ENCODE measurements around the gene CUX1. TPM values are rescaled to one million over a fixed set of nuclear protein-coding genes. Genes with fewer than 3 reads are reported as not detected.

Gene CUX1
- total RNA-seq, 3 donors from 2014 or later: 85.2 to 167 (median 120) TPM

DNA sequence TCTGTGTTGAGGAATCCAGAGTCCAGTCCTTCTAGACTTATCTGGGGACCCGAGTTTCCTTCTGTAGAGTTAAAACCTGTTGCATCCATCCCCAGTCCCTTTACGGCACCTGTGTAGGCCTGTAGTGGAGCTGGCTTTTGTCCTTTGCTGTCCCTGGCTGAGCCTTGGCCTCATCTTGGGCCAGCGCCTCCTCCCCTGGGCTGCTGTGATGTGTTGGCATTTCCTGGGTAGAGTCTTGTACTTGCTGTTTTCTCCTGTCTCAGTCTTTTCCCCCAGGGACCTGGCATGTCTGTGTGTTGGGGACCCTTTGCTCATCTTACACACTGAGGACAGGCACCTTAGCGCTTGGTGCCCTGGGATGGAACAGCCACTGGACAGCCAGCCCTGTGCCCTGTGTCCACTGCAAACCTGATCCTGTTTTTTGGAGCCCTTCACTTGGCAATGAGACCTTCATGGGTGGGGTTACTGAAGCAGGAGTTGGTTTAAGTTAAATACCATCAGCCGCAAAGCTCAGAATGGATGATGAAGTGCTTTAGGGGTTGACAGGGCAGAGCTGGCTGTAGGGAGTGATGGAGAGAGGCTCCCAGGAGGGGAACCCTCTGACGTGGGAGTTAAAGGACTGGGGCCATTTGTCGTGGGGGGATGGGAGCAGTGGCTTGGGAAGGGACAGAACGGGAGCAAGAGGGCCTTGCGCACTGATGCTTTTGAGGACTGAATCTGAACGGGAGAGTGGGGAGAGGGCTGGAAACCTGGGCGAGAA is 50.9 kb downstream of the CUX1 start:
- H3K4me3 ChIP-seq: no peak overlapping the region
- ATAC-seq (no peak), DNase-seq (no peak)
- H3K9me3 ChIP-seq: no peaks in the 10 kb centered on the region
- H3K36me3 ChIP-seq (ENCODE audit: low read depth): no peaks in the 10 kb centered on the region
- intact Hi-C loops (cut with DNase I, micrococcal nuclease): no loop called here
- peaks cover 16% of the 10 kb centered on the region for H3K4me1 ChIP-seq (ENCODE audit: low read depth)
- TF ChIP-seq, protein P1, sequence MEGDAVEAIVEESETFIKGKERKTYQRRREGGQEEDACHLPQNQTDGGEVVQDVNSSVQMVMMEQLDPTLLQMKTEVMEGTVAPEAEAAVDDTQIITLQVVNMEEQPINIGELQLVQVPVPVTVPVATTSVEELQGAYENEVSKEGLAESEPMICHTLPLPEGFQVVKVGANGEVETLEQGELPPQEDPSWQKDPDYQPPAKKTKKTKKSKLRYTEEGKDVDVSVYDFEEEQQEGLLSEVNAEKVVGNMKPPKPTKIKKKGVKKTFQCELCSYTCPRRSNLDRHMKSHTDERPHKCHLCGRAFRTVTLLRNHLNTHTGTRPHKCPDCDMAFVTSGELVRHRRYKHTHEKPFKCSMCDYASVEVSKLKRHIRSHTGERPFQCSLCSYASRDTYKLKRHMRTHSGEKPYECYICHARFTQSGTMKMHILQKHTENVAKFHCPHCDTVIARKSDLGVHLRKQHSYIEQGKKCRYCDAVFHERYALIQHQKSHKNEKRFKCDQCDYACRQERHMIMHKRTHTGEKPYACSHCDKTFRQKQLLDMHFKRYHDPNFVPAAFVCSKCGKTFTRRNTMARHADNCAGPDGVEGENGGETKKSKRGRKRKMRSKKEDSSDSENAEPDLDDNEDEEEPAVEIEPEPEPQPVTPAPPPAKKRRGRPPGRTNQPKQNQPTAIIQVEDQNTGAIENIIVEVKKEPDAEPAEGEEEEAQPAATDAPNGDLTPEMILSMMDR (IDR thresholded peaks at IDR 0.05): no peak

DNA sequence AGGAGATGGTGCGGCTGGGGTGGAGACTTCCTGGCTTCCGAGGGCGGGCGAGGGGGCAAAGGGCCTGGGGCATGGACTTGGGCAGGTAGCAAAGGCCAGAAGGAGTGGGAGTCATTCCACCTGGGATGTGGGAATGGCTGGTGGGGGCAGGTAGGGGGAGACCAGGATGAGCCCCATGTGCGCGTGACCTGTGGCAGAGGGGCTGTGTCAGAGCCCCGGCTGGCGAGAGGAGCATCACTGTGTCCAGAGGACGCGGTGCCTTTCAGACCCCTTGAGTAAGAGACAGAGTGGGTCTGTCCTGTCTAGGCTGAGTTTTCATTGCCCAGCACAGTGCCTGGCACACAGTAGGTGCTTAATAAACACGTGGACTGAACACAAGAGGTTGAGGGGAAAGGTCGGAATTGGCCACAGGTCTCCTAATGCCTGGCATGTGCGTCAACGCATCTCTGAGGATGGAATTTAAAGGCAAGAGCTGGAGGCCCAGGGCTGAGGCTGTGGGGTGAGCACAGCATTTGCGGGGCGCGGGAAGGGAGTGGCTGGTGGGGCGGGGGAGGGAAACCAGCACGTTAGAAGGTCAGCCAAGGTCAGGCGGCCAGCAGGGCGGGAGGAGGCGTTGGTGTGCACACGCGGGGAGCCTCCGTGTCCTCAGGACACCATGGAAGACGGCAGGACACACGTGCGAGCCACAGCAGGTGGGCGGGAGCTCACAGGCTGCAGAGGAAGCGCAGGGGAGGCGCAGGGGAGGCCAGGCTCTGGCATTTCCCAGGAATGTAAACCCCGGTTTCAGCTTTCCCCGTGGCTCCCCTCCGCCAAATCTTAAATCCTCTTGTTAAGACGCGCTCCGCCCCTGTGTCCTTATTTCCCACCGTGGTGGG is 51.8 kb downstream of the CUX1 start:
- Histone ChIP-seq H3K4me1 (ENCODE audit: low read depth) (peaks cover 16% of the 10 kb centered on the region), H3K36me3 (ENCODE audit: low read depth) (no peaks in the 10 kb centered on the region), H3K4me3 (no peak overlapping the region), H3K9me3 (no peaks in the 10 kb centered on the region)
- TF ChIP-seq, protein P1 (IDR thresholded peaks at IDR 0.05): no peak
- intact Hi-C loops (cut with DNase I, micrococcal nuclease): no loop called here
- ATAC-seq: no peak
- no peak for DNase-seq

DNA sequence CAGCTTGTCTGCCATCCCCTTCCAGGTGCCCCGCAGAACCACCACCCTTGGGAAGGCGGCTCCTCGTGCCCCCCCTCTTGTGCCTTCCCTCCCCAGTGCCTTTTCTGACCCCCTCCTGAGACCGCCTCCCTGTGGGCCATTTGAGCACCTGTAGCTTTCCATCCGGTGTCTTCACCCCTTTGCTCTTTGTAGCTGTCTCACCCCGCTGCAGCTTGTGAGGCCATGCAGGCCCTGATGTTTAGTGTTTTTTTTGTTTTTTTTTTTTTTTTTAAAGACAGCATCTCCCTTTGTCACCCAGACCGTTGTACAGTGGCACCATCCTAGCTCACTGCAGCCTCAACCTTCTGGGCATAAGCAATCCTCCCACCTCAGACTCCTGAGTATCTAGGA is 52.5 kb downstream of the CUX1 start:
- intact Hi-C loops (cut with DNase I, micrococcal nuclease): no loop called here

DNA sequence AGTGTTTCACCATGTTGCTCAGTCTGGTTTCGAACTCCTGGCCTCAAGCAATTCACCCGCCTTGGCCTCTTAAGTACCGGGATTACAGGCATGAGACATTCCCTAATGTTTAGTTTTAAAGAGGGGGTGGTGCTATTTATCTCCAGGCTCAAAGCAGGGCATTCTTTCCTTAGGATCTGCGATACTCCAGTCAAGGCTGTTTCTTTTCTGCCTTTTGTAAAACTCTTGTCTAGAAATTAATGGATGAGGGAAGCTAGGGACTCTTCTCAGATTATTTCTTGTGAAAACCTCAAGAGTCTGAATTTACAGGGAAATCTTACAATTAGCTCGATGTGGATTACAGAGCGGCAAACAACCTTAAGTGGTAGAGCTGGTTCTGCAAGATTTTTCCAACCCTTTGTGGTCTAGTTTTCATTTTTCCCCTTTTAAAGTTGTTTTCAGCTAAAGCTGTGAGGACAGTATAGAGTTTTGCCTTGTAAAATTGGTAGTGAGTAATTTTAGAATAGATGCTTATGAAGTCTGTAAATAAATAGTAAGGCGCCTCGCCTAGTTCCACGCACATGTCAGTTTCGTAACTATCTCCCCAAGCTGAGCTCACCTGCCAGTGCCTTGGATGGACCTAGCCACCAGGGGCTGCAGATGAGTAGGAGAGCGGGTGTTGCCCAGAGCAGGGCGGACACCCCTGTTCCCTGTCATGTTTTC is 53.1 kb downstream of the CUX1 start:
- intact Hi-C loops (cut with DNase I, micrococcal nuclease): no loop called here
- no peaks in the 10 kb centered on the region for H3K36me3 ChIP-seq (ENCODE audit: low read depth)
- TF ChIP-seq, protein P1 (IDR thresholded peaks at IDR 0.05): peak; percentile 10
- H3K4me3 ChIP-seq: no peak overlapping the region
- peak in 2 of 3 donors; percentile 56 to 58 for DNase-seq
- ATAC-seq: peak; percentile 87
- no peaks in the 10 kb centered on the region for H3K9me3 ChIP-seq
- H3K4me1 ChIP-seq (ENCODE audit: low read depth): peaks cover 16% of the 10 kb centered on the region

More for the DNA sequence above, 52.5 kb downstream of the CUX1 start:
- Histone ChIP-seq H3K4me3 (no peak overlapping the region), H3K9me3 (no peaks in the 10 kb centered on the region), H3K4me1 (ENCODE audit: low read depth) (peaks cover 16% of the 10 kb centered on the region), H3K36me3 (ENCODE audit: low read depth) (no peaks in the 10 kb centered on the region)
- ATAC-seq: no peak
- TF ChIP-seq, protein P1 (IDR thresholded peaks at IDR 0.05): no peak
- no peak for DNase-seq

DNA sequence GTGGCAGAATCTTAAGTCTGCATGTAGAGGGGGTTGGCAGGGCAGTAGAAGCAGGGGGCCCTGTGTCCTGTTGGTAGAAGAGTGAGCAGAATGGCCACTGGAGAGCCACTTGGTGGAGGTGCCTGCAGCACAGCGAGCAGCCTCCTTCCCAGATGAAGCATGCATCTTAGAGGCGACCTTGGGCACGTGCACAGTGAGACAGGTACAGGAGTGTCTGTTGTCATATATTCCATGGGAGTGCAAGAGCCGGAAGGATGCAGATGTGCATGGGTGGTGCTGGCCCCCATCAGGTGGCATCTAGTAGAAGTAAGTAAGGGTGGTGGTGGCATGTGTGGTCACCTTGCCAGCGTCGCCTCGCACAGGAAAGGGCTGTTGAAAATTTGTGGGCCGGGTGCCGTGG is 53.9 kb downstream of the CUX1 start:
- ATAC-seq: no peak
- H3K4me3 ChIP-seq: no peak overlapping the region
- intact Hi-C loops (cut with DNase I, micrococcal nuclease): no loop called here
- DNase-seq: no peak
- H3K4me1 ChIP-seq (ENCODE audit: low read depth): peaks cover 16% of the 10 kb centered on the region
- H3K36me3 ChIP-seq (ENCODE audit: low read depth): no peaks in the 10 kb centered on the region
- H3K9me3 ChIP-seq: no peaks in the 10 kb centered on the region
- TF ChIP-seq, protein P1 (IDR thresholded peaks at IDR 0.05): no peak

All from mucosa of descending colon (tissue), 3 donors.